Activated B cell treated with CpG ODN at 0.5 μM for 24 hours (primary cell): ENCODE data around the gene CERCAM. TPM values are rescaled to one million over a fixed set of nuclear protein-coding genes. Genes with fewer than 3 reads are reported as not detected.

Source experiments
- ATAC-seq: fragments of 200-7000 bp; cut with Tn5 transposase; one replicate; pipeline ENCODE4 v1.10.0; 2021; ENCODE audit warnings: low read depth, mild to moderate bottlenecking, moderate library complexity
- CTCF ChIA-PET: fragments of 350-600 bp; sonication (Branson Sonifier 250); formaldehyde crosslinking; loops from one replicate; lab custom pipeline; 2021; ENCODE audit warnings: antibody characterized with exemption; lab: Charles Lee
- POLR2A ChIA-PET: fragments of 350-600 bp; sonication (Branson Sonifier 250); formaldehyde crosslinking; loops from one replicate; lab custom pipeline; 2021; ENCODE audit warnings: antibody characterized with exemption; lab: Charles Lee
- DNase-seq: peaks from one replicate; pipeline ENCODE4 v3.0.0; 2022
- H3K27ac Mint-ChIP-seq: one replicate; pipeline ENCODE4 v1.8.0; 2020; ENCODE audit warnings: mixed read lengths
- H3K27me3 Mint-ChIP-seq: one replicate; pipeline ENCODE4 v1.8.0; 2021; ENCODE audit warnings: mixed read lengths
- H3K36me3 Mint-ChIP-seq: one replicate; pipeline ENCODE4 v1.8.0; 2021; ENCODE audit warnings: low read depth, mixed read lengths
- H3K4me1 Mint-ChIP-seq: one replicate; pipeline ENCODE4 v1.8.0; 2021; ENCODE audit warnings: mixed read lengths
- H3K4me3 Mint-ChIP-seq: one replicate; pipeline ENCODE4 v1.8.0; 2020; ENCODE audit warnings: mild to moderate bottlenecking, mixed read lengths
- H3K9me3 Mint-ChIP-seq: one replicate; pipeline ENCODE4 v1.8.0; 2020; ENCODE audit warnings: mixed read lengths
- intact Hi-C: fragments of 100-400 bp; cut with micrococcal nuclease; formaldehyde crosslinking; loops from one replicate; pipeline ENCODE4 v1.15.1; 2024
- total RNA-seq: library from RNA; stranded (reverse); gene quantifications from 2 replicates; pipeline ENCODE4 v1.2.3, GENCODE V29; 2022
- TF ChIP-seq, protein P1 (sequence below): fragments of 200-600 bp; IDR thresholded peaks from one replicate; pipeline ENCODE4 v1.8.0; 2022; ENCODE audit warnings: antibody characterized with exemption, mild to moderate bottlenecking

The CERCAM gene
- total RNA-seq, 1 donor from 2014 or later: 1.7 TPM

DNA sequence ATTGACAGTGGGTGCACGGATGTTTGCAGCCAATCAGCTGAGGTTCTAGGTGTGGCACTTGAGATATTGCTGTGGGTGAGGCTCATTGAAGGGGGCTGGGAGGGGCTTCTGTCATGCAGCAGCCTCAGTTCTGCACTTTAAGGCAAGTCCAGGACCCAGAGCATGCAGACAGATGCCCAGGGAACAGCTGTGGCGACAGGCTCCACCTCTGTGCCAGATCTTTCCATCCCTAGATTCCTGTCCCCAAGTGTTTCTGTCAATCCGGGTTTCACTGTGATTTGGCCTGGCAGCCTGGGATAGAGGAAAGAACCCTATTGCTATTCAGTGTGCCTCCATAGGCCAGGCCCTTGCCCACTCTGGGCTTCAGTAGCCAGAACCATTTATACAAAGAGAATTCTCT lies 20.8 kb upstream of the CERCAM start:
- Mint-ChIP-seq H3K27ac (no peak overlapping the region), H3K36me3 (no peaks in the 10 kb centered on the region), H3K4me3 (no peak overlapping the region), H3K27me3 (peaks cover 2% of the 10 kb centered on the region), H3K4me1 (peaks cover 3% of the 10 kb centered on the region), H3K9me3 (no peaks in the 10 kb centered on the region)
- POLR2A ChIA-PET: no interaction called here
- DNase-seq (no peak), ATAC-seq (no peak)
- TF ChIP-seq, protein P1, sequence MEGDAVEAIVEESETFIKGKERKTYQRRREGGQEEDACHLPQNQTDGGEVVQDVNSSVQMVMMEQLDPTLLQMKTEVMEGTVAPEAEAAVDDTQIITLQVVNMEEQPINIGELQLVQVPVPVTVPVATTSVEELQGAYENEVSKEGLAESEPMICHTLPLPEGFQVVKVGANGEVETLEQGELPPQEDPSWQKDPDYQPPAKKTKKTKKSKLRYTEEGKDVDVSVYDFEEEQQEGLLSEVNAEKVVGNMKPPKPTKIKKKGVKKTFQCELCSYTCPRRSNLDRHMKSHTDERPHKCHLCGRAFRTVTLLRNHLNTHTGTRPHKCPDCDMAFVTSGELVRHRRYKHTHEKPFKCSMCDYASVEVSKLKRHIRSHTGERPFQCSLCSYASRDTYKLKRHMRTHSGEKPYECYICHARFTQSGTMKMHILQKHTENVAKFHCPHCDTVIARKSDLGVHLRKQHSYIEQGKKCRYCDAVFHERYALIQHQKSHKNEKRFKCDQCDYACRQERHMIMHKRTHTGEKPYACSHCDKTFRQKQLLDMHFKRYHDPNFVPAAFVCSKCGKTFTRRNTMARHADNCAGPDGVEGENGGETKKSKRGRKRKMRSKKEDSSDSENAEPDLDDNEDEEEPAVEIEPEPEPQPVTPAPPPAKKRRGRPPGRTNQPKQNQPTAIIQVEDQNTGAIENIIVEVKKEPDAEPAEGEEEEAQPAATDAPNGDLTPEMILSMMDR: no peak
- CTCF ChIA-PET: no interaction called here
- intact Hi-C loops: no loop called here

DNA sequence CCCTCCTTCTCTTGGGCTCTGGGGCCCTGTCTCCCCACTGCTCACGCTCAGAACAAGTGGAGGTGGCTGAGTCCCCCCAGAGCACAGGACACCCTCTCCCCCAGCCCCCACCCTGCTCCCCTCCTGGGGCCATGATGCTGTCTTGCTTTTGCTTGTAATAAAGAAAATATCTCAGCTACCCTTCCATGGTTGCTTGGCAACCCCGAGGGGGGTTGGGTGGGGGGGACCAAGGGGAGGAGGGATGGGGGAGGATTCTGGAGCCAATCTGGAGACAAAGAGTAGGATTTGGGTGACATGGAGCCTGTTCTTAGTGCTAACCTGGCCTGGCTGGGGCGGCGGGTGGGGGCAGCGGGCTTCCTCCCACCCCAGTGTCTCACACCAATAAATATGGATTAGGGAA lies 16.1 kb upstream of the CERCAM start:
- no peak for ATAC-seq
- TF ChIP-seq, protein P1: no peak
- Mint-ChIP-seq H3K27me3 (peaks cover 11% of the 10 kb centered on the region), H3K27ac (no peak overlapping the region), H3K36me3 (no peaks in the 10 kb centered on the region), H3K9me3 (no peaks in the 10 kb centered on the region), H3K4me1 (no peaks in the 10 kb centered on the region), H3K4me3 (no peak overlapping the region)
- intact Hi-C loops: no loop called here
- POLR2A ChIA-PET: no interaction called here
- CTCF ChIA-PET: no interaction called here
- no peak for DNase-seq

DNA sequence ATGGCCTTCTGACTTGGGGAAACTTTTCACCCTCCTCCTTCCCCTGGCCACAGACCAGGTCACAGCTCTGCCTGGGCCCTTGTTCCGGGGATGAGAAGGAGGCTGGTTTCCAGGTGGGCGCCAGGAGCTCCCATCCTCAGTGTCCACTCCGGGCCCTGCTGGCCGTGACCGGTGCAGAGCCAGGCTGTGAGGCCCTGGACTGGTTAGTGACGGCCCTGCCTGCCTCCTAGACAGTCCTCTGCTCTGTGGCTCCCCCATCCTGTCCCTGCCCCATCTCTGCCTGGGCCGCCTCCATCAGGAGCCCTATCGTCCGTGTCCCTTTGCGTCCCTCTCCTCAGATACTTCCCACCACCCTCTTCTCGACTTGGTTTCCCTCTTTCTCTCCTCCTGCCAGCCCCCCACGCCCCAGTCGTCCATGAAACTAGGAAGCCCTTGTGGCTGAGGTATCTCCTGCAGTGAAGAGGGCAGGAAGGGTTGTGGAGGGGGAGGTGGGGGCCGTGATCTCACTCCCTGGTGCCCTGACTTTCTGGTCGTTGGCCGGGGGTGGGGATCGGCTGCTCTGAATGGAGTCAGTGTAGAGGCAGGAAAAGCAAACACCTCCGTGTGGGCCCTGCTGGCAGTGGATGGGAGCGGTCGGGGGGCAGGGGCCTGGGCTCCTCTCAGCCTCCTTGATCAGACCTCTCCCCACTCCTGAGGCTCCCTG lies 15.4 kb upstream of the CERCAM start:
- no peak overlapping the region for H3K4me3 Mint-ChIP-seq
- DNase-seq (no peak), ATAC-seq (no peak)
- ChIA-PET POLR2A (no interaction called here), CTCF (no interaction called here)
- no peaks in the 10 kb centered on the region for H3K9me3 Mint-ChIP-seq
- intact Hi-C loops: no loop called here
- H3K4me1 Mint-ChIP-seq: no peaks in the 10 kb centered on the region
- peaks cover 15% of the 10 kb centered on the region for H3K27me3 Mint-ChIP-seq
- H3K36me3 Mint-ChIP-seq: no peaks in the 10 kb centered on the region
- TF ChIP-seq, protein P1: no peak
- H3K27ac Mint-ChIP-seq: no peak overlapping the region

DNA sequence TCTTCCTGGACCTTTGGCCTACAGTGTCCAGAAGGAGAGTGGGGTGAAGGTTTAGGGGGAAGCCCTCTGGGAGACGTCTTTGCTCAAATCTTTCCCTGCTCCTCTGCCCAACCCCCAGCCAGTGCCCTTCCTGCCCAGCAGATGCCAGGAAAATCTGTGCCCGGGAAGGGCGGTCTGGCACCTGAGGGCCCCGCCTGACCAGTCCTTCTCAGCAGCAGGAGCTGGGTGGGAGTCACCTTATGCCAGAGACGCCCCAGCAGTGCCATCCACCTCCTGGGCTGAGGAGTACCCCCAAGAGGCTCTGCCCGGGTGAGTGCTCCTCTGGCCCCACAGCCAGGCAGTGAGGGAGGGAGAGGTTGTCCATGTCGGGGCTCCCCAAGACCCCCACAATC lies 14.9 kb upstream of the CERCAM start:
- CTCF ChIA-PET: no interaction called here
- Mint-ChIP-seq H3K4me3 (no peak overlapping the region), H3K36me3 (no peaks in the 10 kb centered on the region), H3K4me1 (no peaks in the 10 kb centered on the region), H3K9me3 (no peaks in the 10 kb centered on the region), H3K27me3 (peaks cover 17% of the 10 kb centered on the region), H3K27ac (no peak overlapping the region)
- TF ChIP-seq, protein P1: no peak
- DNase-seq: no peak
- POLR2A ChIA-PET: no interaction called here
- no peak for ATAC-seq
- intact Hi-C loops: no loop called here

DNA sequence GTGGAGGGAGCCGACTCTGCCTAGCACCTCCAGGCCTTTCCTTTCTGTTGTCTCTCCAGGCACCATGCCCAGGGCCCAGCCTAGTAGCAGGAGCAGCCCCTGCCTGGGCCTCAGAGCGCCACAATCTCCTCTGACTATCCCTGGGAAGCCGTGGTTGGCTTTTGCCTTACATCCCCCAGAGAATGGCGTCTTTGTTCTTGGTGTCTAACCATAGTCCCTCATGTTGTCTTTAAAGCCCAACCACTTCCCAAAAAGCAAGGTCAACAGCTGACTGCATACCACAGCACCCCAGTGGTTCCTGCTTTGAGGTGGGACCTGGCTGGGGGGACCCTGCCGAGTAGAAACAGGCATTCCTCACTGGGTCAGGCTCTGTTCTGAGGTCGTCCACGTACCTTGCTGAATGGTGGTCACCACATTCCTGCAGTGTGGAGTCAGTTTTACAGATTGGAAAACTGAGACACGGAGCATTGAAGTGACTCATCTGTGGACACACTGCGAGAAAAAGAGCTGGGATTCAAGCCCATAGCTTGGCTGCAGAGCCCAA lies 13.7 kb upstream of the CERCAM start:
- ATAC-seq: no peak
- peaks cover 17% of the 10 kb centered on the region for H3K27me3 Mint-ChIP-seq
- TF ChIP-seq, protein P1: no peak
- ChIA-PET POLR2A (interaction anchor here (0.6 kb wide), 1 partner anchor 13 kb away, joined by 3 read pairs; no protein-coding TSS in a partner anchor), CTCF (no interaction called here)
- H3K4me3 Mint-ChIP-seq: no peak overlapping the region
- no peaks in the 10 kb centered on the region for H3K4me1 Mint-ChIP-seq
- H3K27ac Mint-ChIP-seq: no peak overlapping the region
- no peaks in the 10 kb centered on the region for H3K9me3 Mint-ChIP-seq
- no peaks in the 10 kb centered on the region for H3K36me3 Mint-ChIP-seq
- intact Hi-C loops: no loop called here
- no peak for DNase-seq
